ENCODE measurements around the gene DLGAP4.

Gene DLGAP4

DNA sequence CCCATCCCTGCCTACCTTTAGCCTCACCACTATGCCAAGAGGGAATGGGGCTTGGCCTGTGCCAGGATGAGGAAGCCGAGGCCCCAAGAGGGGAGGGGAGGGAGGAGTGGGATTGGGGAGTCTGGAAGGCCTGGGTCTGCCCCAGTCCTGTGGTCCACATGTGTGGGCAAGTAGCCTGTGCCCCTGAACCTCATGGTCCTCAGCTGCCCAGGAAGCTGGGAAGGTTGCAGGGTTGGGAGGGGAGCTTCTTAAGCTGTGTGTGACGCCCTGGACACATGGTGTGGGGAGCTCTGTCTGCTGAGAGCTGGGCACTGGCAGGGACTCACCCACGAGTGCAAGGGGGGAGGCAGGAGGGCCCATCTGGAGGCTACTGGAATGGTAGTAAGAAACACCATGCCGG is 31.7 kb downstream of the DLGAP4 start:
- Histone ChIP-seq H3K9me3 (ENCODE audit: control insufficient read depth, insufficient read depth, low read length) (no peaks in the 10 kb centered on the region), H3K9me2 (replicated peaks; ENCODE audit: control insufficient read depth, low read length) (no peaks in the 10 kb centered on the region), H3K27ac (ENCODE audit: low read depth, low read length) (no peak overlapping the region), H3K27me3 (ENCODE audit: control insufficient read depth, low read length) (no peaks in the 10 kb centered on the region), H3K79me2 (ENCODE audit: control insufficient read depth, low read length) (no peaks in the 10 kb centered on the region), H3K4me3 (ENCODE audit: low read length) (no peak overlapping the region), H3K36me3 (ENCODE audit: control insufficient read depth, low read length) (no peaks in the 10 kb centered on the region), H3F3A (ENCODE audit: control insufficient read depth, insufficient read depth) (no peaks in the 10 kb centered on the region), H3K4me2 (ENCODE audit: low read length) (no peak overlapping the region), H3K4me1 (ENCODE audit: control insufficient read depth, low read length) (no peaks in the 10 kb centered on the region), H4K20me1 (ENCODE audit: control insufficient read depth, insufficient read depth, low read depth, low read length) (no peaks in the 10 kb centered on the region)
- no peak for TF ChIP-seq EZH2phosphoT487 (IDR thresholded peaks at IDR 0.05; ENCODE audit: borderline replicate concordance, low read length)
- TF ChIP-seq, protein P1, sequence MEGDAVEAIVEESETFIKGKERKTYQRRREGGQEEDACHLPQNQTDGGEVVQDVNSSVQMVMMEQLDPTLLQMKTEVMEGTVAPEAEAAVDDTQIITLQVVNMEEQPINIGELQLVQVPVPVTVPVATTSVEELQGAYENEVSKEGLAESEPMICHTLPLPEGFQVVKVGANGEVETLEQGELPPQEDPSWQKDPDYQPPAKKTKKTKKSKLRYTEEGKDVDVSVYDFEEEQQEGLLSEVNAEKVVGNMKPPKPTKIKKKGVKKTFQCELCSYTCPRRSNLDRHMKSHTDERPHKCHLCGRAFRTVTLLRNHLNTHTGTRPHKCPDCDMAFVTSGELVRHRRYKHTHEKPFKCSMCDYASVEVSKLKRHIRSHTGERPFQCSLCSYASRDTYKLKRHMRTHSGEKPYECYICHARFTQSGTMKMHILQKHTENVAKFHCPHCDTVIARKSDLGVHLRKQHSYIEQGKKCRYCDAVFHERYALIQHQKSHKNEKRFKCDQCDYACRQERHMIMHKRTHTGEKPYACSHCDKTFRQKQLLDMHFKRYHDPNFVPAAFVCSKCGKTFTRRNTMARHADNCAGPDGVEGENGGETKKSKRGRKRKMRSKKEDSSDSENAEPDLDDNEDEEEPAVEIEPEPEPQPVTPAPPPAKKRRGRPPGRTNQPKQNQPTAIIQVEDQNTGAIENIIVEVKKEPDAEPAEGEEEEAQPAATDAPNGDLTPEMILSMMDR (IDR thresholded peaks at IDR 0.05; ENCODE audit: low read depth, low read length, poor library complexity, severe bottlenecking) = no peak

DNA sequence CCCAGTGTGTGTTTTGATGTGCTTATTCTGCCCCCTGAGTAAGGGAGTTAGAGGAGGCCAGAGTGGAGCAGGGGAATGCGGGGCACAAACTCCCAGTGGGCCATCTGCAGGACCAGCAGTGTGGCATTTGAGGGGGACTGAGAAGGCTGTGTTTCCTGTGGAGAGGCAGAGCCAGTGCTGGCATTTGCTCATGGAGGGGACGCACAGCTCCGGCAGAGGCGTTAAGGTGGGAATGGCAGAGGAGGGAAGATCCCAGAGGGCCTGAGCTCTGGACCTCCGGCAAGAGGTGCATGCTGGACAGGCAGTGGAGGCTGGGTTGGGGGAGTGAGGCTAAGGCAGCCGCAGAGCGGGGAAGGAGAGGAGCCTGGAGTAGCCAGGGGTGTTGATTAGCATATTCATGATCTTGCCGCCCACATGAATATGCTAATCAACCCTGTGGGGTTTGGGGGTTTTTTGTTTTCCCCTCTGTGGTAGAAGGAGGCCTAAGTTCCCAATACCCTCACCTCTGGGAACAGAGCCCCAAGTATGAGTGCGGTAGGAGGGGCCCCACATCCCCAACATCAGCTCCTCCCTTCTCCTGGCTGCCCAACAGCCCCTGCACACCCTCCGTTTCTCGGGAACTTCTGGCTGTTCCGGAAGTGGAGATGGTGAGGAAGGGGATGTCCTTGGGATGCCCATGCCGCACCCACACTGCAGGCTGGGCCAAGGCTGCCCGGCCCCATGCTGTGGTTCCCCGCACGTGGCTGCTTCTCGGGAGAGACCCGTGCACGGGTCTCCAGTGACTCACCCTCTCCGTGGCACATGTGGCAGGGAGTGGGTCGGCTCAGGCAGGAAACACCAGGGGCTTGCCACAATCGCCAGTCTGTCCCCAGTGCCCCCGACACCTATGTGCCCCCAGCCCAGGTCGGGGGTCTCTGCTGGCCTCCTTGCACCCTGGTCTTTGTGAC is 33.8 kb downstream of the DLGAP4 start:
- Histone ChIP-seq H3K27me3 (ENCODE audit: control insufficient read depth, low read length) (no peaks in the 10 kb centered on the region), H3K4me1 (ENCODE audit: control insufficient read depth, low read length) (no peaks in the 10 kb centered on the region), H3K9me2 (replicated peaks; ENCODE audit: control insufficient read depth, low read length) (no peaks in the 10 kb centered on the region), H3F3A (ENCODE audit: control insufficient read depth, insufficient read depth) (no peaks in the 10 kb centered on the region), H4K20me1 (ENCODE audit: control insufficient read depth, insufficient read depth, low read depth, low read length) (no peaks in the 10 kb centered on the region), H3K79me2 (ENCODE audit: control insufficient read depth, low read length) (no peaks in the 10 kb centered on the region), H3K27ac (ENCODE audit: low read depth, low read length) (no peak overlapping the region), H3K9me3 (ENCODE audit: control insufficient read depth, insufficient read depth, low read length) (no peaks in the 10 kb centered on the region), H3K4me2 (ENCODE audit: low read length) (no peak overlapping the region), H3K36me3 (ENCODE audit: control insufficient read depth, low read length) (no peaks in the 10 kb centered on the region), H3K4me3 (ENCODE audit: low read length) (no peak overlapping the region)
- TF ChIP-seq, protein P1 (IDR thresholded peaks at IDR 0.05; ENCODE audit: low read depth, low read length, poor library complexity, severe bottlenecking) = no peak
- TF ChIP-seq EZH2phosphoT487 (IDR thresholded peaks at IDR 0.05; ENCODE audit: borderline replicate concordance, low read length) = no peak

DNA sequence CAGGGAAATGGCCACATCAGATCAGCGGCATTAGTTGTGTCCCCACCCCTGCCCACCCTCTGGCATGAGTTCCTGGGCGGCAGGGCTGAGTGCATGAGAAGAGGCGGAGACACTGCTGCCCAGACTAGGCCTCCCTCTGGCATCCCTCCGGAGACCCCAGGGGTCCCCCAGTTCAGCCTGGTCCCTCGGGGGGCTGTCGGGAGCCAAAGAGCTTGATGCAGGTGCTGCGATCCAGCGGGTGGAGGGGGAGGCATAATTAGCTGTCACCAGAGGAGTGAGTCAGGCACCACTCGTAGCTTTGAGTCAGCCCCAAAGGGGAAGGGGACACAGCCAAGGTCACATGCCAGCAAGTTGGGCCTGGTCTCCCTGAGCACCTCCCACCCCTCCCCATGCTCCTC is 34.5 kb downstream of the DLGAP4 start:
- TF ChIP-seq, protein P1 (IDR thresholded peaks at IDR 0.05; ENCODE audit: low read depth, low read length, poor library complexity, severe bottlenecking) = no peak
- no peak for TF ChIP-seq EZH2phosphoT487 (IDR thresholded peaks at IDR 0.05; ENCODE audit: borderline replicate concordance, low read length)
- no peak overlapping the region for H3K4me2 ChIP-seq (ENCODE audit: low read length)
- no peaks in the 10 kb centered on the region for H3K27me3 ChIP-seq (ENCODE audit: control insufficient read depth, low read length)
- no peaks in the 10 kb centered on the region for H3K36me3 ChIP-seq (ENCODE audit: control insufficient read depth, low read length)
- H3K79me2 ChIP-seq (ENCODE audit: control insufficient read depth, low read length) = no peaks in the 10 kb centered on the region
- no peak overlapping the region for H3K27ac ChIP-seq (ENCODE audit: low read depth, low read length)
- H3F3A ChIP-seq (ENCODE audit: control insufficient read depth, insufficient read depth) = no peaks in the 10 kb centered on the region
- no peak overlapping the region for H3K4me3 ChIP-seq (ENCODE audit: low read length)
- H3K9me3 ChIP-seq (ENCODE audit: control insufficient read depth, insufficient read depth, low read length) = no peaks in the 10 kb centered on the region
- no peaks in the 10 kb centered on the region for H4K20me1 ChIP-seq (ENCODE audit: control insufficient read depth, insufficient read depth, low read depth, low read length)
- no peaks in the 10 kb centered on the region for H3K4me1 ChIP-seq (ENCODE audit: control insufficient read depth, low read length)
- H3K9me2 ChIP-seq (replicated peaks; ENCODE audit: control insufficient read depth, low read length) = no peaks in the 10 kb centered on the region

Data from DOHH2 (cell line).